Measurements from ENCODE around the gene UROS. TPM values are rescaled to one million over a fixed set of nuclear protein-coding genes. Genes with fewer than 3 reads are reported as not detected.

The UROS gene
- total and polyA plus RNA-seq, 8 donors: 8.2 to 60.9 (median 22.5) TPM

DNA sequence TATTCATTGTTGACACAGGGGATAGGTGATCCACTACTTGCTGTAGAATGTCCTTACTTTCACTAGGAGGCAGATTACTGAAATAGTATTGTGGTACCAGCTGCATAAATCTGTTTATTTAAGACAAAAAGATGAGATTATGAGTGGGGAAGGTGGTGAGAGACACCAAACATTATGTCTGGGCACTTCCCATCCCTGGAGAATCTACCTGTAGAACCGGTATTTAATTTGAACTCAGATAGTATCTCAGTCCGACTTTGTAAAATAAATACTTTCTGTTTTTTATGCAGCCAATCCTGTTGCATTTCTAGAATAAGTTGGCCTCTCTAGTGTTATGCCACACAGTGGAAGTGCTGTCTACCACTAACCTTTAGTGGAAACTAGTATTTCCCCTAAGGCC is 13.7 kb upstream of the UROS start:
- no peak for DNase-seq
- Histone ChIP-seq H3K36me3 (peaks cover 78 to 100% (median 100%) of the 10 kb centered on the region in 4 donors), H3K4me3 (no peak overlapping the region), H3K9me3 (no peaks in the 10 kb centered on the region), H3K27ac (no peak overlapping the region), H3K4me1 (peaks cover 0 to 9% (median 0%) of the 10 kb centered on the region in 4 donors), H3K27me3 (no peaks in the 10 kb centered on the region)
- WGBS, 5 donors: 25 to 66% (median 52%) methylated on average over 2 of the region's 2 CpGs
- intact Hi-C loops (cut with DNase I; ENCODE audit: low total_unique reads): no loop called here
- TF ChIP-seq, protein P1, sequence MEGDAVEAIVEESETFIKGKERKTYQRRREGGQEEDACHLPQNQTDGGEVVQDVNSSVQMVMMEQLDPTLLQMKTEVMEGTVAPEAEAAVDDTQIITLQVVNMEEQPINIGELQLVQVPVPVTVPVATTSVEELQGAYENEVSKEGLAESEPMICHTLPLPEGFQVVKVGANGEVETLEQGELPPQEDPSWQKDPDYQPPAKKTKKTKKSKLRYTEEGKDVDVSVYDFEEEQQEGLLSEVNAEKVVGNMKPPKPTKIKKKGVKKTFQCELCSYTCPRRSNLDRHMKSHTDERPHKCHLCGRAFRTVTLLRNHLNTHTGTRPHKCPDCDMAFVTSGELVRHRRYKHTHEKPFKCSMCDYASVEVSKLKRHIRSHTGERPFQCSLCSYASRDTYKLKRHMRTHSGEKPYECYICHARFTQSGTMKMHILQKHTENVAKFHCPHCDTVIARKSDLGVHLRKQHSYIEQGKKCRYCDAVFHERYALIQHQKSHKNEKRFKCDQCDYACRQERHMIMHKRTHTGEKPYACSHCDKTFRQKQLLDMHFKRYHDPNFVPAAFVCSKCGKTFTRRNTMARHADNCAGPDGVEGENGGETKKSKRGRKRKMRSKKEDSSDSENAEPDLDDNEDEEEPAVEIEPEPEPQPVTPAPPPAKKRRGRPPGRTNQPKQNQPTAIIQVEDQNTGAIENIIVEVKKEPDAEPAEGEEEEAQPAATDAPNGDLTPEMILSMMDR (IDR thresholded peaks at IDR 0.05): no peak
- no peak for TF ChIP-seq EP300 (IDR thresholded peaks at IDR 0.05)
- no peak for TF ChIP-seq POLR2A (IDR thresholded peaks at IDR 0.05)
- no peak for TF ChIP-seq POLR2AphosphoS5 (IDR thresholded peaks at IDR 0.05)

DNA sequence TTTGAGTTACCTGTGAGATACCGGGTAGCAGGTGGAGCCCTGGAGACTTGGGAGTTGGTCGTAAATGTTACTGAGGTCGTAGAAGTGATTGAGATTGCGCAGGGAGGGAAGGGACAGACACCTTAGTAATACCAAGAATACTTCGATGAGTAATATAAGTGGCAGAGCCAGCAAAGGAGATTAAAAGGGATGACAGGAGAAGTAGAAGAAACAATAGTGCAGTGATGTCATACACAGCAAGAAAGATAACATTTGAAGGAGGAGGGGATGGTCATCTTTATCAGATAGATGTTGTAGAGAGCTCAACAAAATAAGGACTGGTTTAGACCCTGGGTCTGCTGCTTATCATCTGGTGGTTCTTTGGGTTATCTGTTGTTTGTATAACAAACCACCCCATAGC is 5.3 kb upstream of the UROS start:
- H3K27me3 ChIP-seq: no peaks in the 10 kb centered on the region
- peaks cover 47 to 69% (median 68%) of the 10 kb centered on the region in 4 donors for H3K36me3 ChIP-seq
- H3K9me3 ChIP-seq: no peaks in the 10 kb centered on the region
- H3K27ac ChIP-seq: no peak overlapping the region
- TF ChIP-seq, protein P1 (IDR thresholded peaks at IDR 0.05): no peak
- TF ChIP-seq POLR2AphosphoS5 (IDR thresholded peaks at IDR 0.05) (no peak), POLR2A (IDR thresholded peaks at IDR 0.05) (no peak), EP300 (IDR thresholded peaks at IDR 0.05) (no peak)
- no peak overlapping the region for H3K4me3 ChIP-seq
- DNase-seq: no peak
- intact Hi-C loops (cut with DNase I; ENCODE audit: low total_unique reads): no loop called here
- peaks cover 19 to 36% (median 28%) of the 10 kb centered on the region in 4 donors for H3K4me1 ChIP-seq
- 79 to 95% (median 90%) methylated on average over 5 of the region's 5 CpGs for WGBS, 5 donors

DNA sequence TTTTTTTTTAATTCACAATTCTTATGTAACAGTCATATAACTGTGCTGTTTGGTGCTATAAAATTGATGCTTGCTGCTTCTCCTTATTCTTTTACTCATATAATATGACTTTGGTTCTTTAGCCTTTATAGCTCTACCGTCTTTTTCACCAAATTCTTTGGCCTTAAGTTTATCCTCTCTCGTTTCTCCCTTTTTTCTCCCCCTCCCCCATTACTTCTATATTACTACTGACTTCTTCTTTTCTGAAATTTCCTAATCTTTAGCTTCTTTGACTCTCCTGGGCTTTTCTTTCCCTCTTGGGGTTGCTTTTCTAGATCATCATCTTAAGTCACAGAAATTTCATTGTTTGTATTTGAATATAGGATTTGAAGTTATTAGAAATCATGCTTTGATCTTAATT is 4.1 kb upstream of the UROS start:
- intact Hi-C loops (cut with DNase I; ENCODE audit: low total_unique reads): no loop called here
- no peaks in the 10 kb centered on the region for H3K9me3 ChIP-seq
- no peak overlapping the region for H3K27ac ChIP-seq
- TF ChIP-seq POLR2A (IDR thresholded peaks at IDR 0.05): no peak
- 84 to 94% (median 89%) methylated on average over 2 of the region's 2 CpGs for WGBS, 5 donors
- H3K4me3 ChIP-seq: no peak overlapping the region
- H3K27me3 ChIP-seq: no peaks in the 10 kb centered on the region
- peaks cover 25 to 41% (median 32%) of the 10 kb centered on the region in 4 donors for H3K4me1 ChIP-seq
- no peak for DNase-seq
- peaks cover 38 to 57% (median 56%) of the 10 kb centered on the region in 4 donors for H3K36me3 ChIP-seq

DNA sequence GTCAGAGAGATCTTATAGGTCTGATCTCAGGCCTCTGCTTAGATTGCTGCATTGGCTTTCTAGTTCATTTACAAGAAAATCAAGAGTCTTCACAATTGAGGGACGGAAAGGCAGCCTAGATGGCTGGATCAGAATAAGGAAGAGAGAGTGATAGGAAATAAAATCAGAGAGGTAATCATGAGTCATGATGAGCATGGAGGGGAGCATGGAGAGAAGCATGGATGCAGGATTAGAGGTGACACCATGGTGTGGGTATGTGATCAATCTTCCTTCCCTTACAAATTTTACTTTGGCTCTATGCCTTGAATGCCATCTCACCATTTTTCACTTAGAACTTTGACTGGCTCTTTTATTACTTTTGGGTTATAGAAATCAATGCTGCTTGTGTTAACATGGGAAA is 1.7 kb upstream of the UROS start:
- Histone ChIP-seq H3K4me3 (peak overlapping the region; percentile 83 to 96 (median 90)), H3K27ac (peak overlapping the region in 3 of 5 donors; percentile 86 to 90 (median 89)), H3K4me1 (peaks cover 31 to 57% (median 45%) of the 10 kb centered on the region in 4 donors), H3K9me3 (no peaks in the 10 kb centered on the region), H3K27me3 (no peaks in the 10 kb centered on the region), H3K36me3 (peaks cover 23 to 33% (median 32%) of the 10 kb centered on the region in 4 donors)
- 52 to 78% (median 65%) methylated on average over 1 of the region's 1 CpG for WGBS, 5 donors
- no peak for TF ChIP-seq POLR2A (IDR thresholded peaks at IDR 0.05)
- intact Hi-C loops (cut with DNase I; ENCODE audit: low total_unique reads): no loop called here
- no peak for DNase-seq

DNA sequence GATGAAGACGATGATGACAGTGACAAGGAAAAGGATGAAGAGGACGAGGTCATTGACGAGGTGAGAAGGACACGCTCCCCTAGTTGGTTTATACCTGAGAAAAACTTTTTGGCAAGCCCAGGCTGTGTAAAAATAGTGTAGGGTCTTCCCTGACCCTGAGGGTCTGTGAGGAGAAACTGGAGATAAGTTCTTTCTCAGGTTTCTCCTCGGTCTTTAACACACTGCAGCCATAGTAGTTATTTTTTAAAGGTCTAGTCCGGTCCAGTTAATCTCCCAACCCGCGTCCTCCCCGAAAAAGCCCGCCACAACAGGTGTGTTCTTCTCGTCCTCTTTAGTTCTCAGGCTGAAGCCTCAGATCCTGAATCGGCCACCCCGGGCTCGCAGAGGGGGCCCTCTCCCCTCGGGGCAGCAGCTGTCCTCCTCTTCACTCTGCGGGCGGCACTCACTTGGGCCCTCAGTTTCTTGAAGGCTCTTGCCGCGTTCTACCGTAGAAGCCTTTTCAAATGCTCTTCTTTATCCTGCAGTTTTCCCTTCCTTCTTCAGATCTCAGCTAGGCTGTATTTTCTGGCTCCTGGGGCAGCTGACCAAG is 699 bp upstream of the UROS start:
- intact Hi-C loops (cut with DNase I; ENCODE audit: low total_unique reads): no loop called here
- Histone ChIP-seq H3K4me1 (peaks cover 31 to 57% (median 45%) of the 10 kb centered on the region in 4 donors), H3K27me3 (no peaks in the 10 kb centered on the region), H3K27ac (peak overlapping the region; percentile 86 to 90 (median 89)), H3K4me3 (peak overlapping the region; percentile 83 to 96 (median 90)), H3K36me3 (peaks cover 14 to 23% (median 22%) of the 10 kb centered on the region in 4 donors), H3K9me3 (no peaks in the 10 kb centered on the region)
- no peak for TF ChIP-seq EP300 (IDR thresholded peaks at IDR 0.05)
- TF ChIP-seq POLR2A (IDR thresholded peaks at IDR 0.05): no peak
- TF ChIP-seq, protein P1 (IDR thresholded peaks at IDR 0.05): no peak
- no peak for TF ChIP-seq POLR2AphosphoS5 (IDR thresholded peaks at IDR 0.05)
- DNase-seq: peak in 1 of 2 donors; percentile 20
- WGBS, 5 donors: 0% methylated on average over 20 of the region's 20 CpGs
